Psoas muscle (tissue), 8 donors: ENCODE results near the gene SH3BP2. TPM values are rescaled to one million over a fixed set of nuclear protein-coding genes. Genes with fewer than 3 reads are reported as not detected.

Experiments
- ATAC-seq, 4 donors: fragments of 200-7000 bp; cut with Tn5 transposase; one replicate each; pipeline ENCODE4 v1.9.1; 2020; ENCODE audit warnings: moderate library complexity in 3 of 4, mild to moderate bottlenecking in 2 of 4
- DNase-seq, 2 donors: peaks; one replicate each; pipeline ENCODE4 v3.0.0-alpha.2; 2020
- H3K27ac ChIP-seq: fragments of 200-600 bp; one replicate; pipeline ENCODE4 v1.8.0; 2022
- H3K27me3 ChIP-seq, 3 donors: fragments of 200-600 bp in 1 of 3; one replicate each; pipeline versions ENCODE4 v1.6.1 to v1.8.0; 2013 to 2022; ENCODE audit warnings: low read length in 2 of 3, mild to moderate bottlenecking in 2 of 3, moderate library complexity in 1 of 3; ENCODE audit not compliant: insufficient read depth in 3 of 3
- H3K36me3 ChIP-seq, 2 donors: fragments of 200-600 bp in 1 of 2; one replicate each; pipeline versions ENCODE4 v1.6.1 to v1.8.0; 2013 to 2022; ENCODE audit warnings: low read depth in 1 of 2, mild to moderate bottlenecking in 1 of 2, moderate library complexity in 1 of 2; ENCODE audit not compliant: insufficient read depth in 1 of 2
- H3K4me1 ChIP-seq: fragments of 200-600 bp; one replicate; pipeline ENCODE4 v1.8.0; 2022
- H3K4me3 ChIP-seq: fragments of 200-600 bp; one replicate; pipeline ENCODE4 v1.8.0; 2022; ENCODE audit warnings: mild to moderate bottlenecking
- H3K9me3 ChIP-seq: fragments of 200-600 bp; one replicate; pipeline ENCODE4 v1.8.0; 2022
- WGBS, 3 donors: extraction: QIAGEN DNeasy Blood & Tissue Kit; methylation state at CpG; one replicate each; pipeline versions ENCODE4 v1.1.6 to v1.1.7; 2013; 5-methylcytosine and 5-hydroxymethylcytosine counted together
- intact Hi-C, 2 donors: fragments of 100-400 bp; cut with DNase I; formaldehyde crosslinking; loops; one replicate each; pipeline versions ENCODE4 v1.11.0 to v1.14.2; 2022
- polyA plus RNA-seq, 3 donors: library from polyadenylated mRNA; stranded (reverse); fragments of 200-250 nt; gene quantifications; one replicate each; pipeline ENCODE4 v1.2.3, GENCODE V29; 2013
- total RNA-seq, 4 donors: library from RNA; stranded (reverse); fragmentation: NEBNext Ultra II Directional in 2 of 4; extraction: Animal tissue kit (Norgen Biotek cat#: 25700) in 2 of 4; gene quantifications; one replicate each; pipeline versions ENCODE4 v1.2.1 to v1.2.4, GENCODE V29; 2021 to 2023
- TF ChIP-seq, protein P1 (sequence below): fragments of 200-600 bp; IDR thresholded peaks from one replicate; pipeline ENCODE4 v1.8.0; 2022; ENCODE audit warnings: antibody characterized with exemption
- donor health status: healthy with polysubstance abuse.
- donor health status: DM: no; HTN: no; CAD: no; lungs with moderate emphysema.
- donor health status: Bipolar disorder and iron deficiency.
- donor health status: healthy.
- donor health status: DM: yes; HTN: yes; CAD: no.
- donor health status: DM: no; HTN: no; CAD: no.
- donor health status: DM: no; HTN: no; CAD: no.
- donor health status: DM: yes; HTN: yes; CAD: no.

SH3BP2 gene
- total and polyA plus RNA-seq, 7 donors, result 7.1 to 18.1 (median 13.1) TPM

- TF ChIP-seq, protein P1, sequence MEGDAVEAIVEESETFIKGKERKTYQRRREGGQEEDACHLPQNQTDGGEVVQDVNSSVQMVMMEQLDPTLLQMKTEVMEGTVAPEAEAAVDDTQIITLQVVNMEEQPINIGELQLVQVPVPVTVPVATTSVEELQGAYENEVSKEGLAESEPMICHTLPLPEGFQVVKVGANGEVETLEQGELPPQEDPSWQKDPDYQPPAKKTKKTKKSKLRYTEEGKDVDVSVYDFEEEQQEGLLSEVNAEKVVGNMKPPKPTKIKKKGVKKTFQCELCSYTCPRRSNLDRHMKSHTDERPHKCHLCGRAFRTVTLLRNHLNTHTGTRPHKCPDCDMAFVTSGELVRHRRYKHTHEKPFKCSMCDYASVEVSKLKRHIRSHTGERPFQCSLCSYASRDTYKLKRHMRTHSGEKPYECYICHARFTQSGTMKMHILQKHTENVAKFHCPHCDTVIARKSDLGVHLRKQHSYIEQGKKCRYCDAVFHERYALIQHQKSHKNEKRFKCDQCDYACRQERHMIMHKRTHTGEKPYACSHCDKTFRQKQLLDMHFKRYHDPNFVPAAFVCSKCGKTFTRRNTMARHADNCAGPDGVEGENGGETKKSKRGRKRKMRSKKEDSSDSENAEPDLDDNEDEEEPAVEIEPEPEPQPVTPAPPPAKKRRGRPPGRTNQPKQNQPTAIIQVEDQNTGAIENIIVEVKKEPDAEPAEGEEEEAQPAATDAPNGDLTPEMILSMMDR, result no peak
- Histone ChIP-seq H3K9me3 (no peaks in the 10 kb centered on the region), H3K27ac (no peak overlapping the region), H3K4me1 (peaks cover 6% of the 10 kb centered on the region), H3K36me3 (peaks cover 0 to 66% of the 10 kb centered on the region in 2 donors), H3K27me3 (no peaks in the 10 kb centered on the region), H3K4me3 (no peak overlapping the region)
- WGBS, 3 donors, result 93 to 95% (median 93%) methylated on average over 7 of the region's 7 CpGs
- DNase-seq, result peak in 1 of 2 donors; percentile 39
- intact Hi-C loops, result no loop called here
- no peak for ATAC-seq
These were observed 40.8 kb downstream of the SH3BP2 start for GRCh38 chr4:2833671-2834000.

GRCh38 chr4:2834001-2834921 is 41.4 kb downstream of the SH3BP2 start:
- intact Hi-C loops, result no loop called here
- Histone ChIP-seq H3K27me3 (no peaks in the 10 kb centered on the region), H3K9me3 (no peaks in the 10 kb centered on the region), H3K4me1 (peaks cover 6% of the 10 kb centered on the region), H3K36me3 (peaks cover 0 to 64% of the 10 kb centered on the region in 2 donors), H3K4me3 (no peak overlapping the region), H3K27ac (no peak overlapping the region)
- 83 to 85% (median 84%) methylated on average over 13 of the region's 13 CpGs for WGBS, 3 donors
- TF ChIP-seq, protein P1, result no peak
- ATAC-seq (no peak), DNase-seq (peak in 1 of 2 donors; percentile 42)

- Histone ChIP-seq H3K4me1 (peaks cover 6% of the 10 kb centered on the region), H3K27me3 (no peaks in the 10 kb centered on the region), H3K36me3 (peaks cover 0 to 46% of the 10 kb centered on the region in 2 donors), H3K4me3 (no peak overlapping the region), H3K27ac (no peak overlapping the region), H3K9me3 (no peaks in the 10 kb centered on the region)
- TF ChIP-seq, protein P1, result no peak
- WGBS, 3 donors, result 49 to 85% (median 64%) methylated on average over 7 to 8 of the region's 8 CpGs
- peak in 1 of 4 donors; percentile 29 for ATAC-seq
- peak in 1 of 2 donors; percentile 23 for DNase-seq
- intact Hi-C loops, result no loop called here
These were observed 43.1 kb downstream of the SH3BP2 start for GRCh38 chr4:2835978-2836377.

DNA sequence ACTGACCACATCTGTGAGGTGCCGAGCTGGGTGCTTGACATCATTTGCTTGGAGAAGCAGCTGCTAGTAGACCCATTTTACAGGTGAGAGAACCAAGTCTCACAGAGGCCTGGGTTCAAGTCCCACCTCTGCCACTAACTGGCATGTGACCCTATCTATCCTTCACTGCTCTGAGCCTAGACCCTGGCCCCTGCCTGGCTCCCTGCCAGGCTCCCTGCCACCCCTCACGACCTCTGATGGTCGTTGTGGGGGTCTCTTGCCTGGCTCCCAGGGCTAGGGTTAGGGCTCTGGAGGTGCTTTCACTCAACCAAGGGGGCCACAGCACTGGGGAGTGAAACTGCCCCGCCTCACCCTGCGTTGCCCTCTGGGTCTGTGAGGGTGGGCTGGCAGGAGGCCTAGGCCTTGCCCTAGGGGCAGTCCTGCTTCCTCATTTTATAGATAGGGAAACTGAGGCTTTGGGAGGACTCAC is 43.5 kb downstream of the SH3BP2 start:
- H3K27me3 ChIP-seq, result no peaks in the 10 kb centered on the region
- 74 to 84% (median 77%) methylated on average over 5 of the region's 5 CpGs for WGBS, 3 donors
- ATAC-seq (no peak), DNase-seq (no peak)
- intact Hi-C loops, result no loop called here
- H3K4me3 ChIP-seq, result no peak overlapping the region
- TF ChIP-seq, protein P1, result no peak
- H3K36me3 ChIP-seq, result peaks cover 0 to 42% of the 10 kb centered on the region in 2 donors
- H3K27ac ChIP-seq, result no peak overlapping the region
- no peaks in the 10 kb centered on the region for H3K9me3 ChIP-seq
- peaks cover 6% of the 10 kb centered on the region for H3K4me1 ChIP-seq
